Smooth muscle cell (in vitro differentiated cells): ENCODE data around the gene ZBED1. TPM values are rescaled to one million over a fixed set of nuclear protein-coding genes. Genes with fewer than 3 reads are reported as not detected.
A peak's percentile ranks its signal among the peaks of the same experiment; 100 is the strongest.

Experiments used
- DNase-seq: peaks from one replicate; lab custom pipeline; 2025; ENCODE audit not compliant: unreplicated experiment; lab: John Stamatoyannopoulos, UW
- H2AFZ ChIP-seq: fragments of 200-600 bp; sonication (generic); 2 replicates; pipeline ENCODE4 v1.6.0; 2016; ENCODE audit warnings: antibody characterized with exemption, low read depth, mild to moderate bottlenecking
- H3F3A ChIP-seq: fragments of 200-600 bp; sonication (generic); 2 replicates; pipeline ENCODE4 v1.6.0; 2017; ENCODE audit warnings: antibody characterized with exemption, low read depth
- H3K27ac ChIP-seq: fragments of 200-600 bp; sonication (generic); 2 replicates; pipeline ENCODE4 v1.5.1; 2016; ENCODE audit warnings: low read depth, mild to moderate bottlenecking
- H3K27me3 ChIP-seq: fragments of 200-600 bp; sonication (generic); 2 replicates; pipeline ENCODE4 v1.6.1; 2016; ENCODE audit warnings: low read depth, mild to moderate bottlenecking
- H3K36me3 ChIP-seq: fragments of 200-600 bp; sonication (generic); 2 replicates; pipeline ENCODE4 v1.5.1; 2016; ENCODE audit warnings: low read depth
- H3K4me1 ChIP-seq: fragments of 200-600 bp; sonication (generic); 2 replicates; pipeline ENCODE4 v1.5.1; 2016; ENCODE audit warnings: low read depth
- H3K4me2 ChIP-seq: fragments of 200-600 bp; sonication (generic); 2 replicates; pipeline ENCODE4 v1.6.0; 2016; ENCODE audit warnings: mild to moderate bottlenecking
- H3K4me3 ChIP-seq: fragments of 200-600 bp; sonication (generic); 2 replicates; pipeline ENCODE4 v1.5.1; 2016; ENCODE audit warnings: mild to moderate bottlenecking
- H3K79me2 ChIP-seq: fragments of 200-600 bp; sonication (generic); 2 replicates; pipeline ENCODE4 v1.6.0; 2016; ENCODE audit warnings: low read depth, mild to moderate bottlenecking
- H3K9ac ChIP-seq: fragments of 200-600 bp; sonication (generic); 2 replicates; pipeline ENCODE4 v1.6.0; 2016; ENCODE audit warnings: low read depth
- H3K9me3 ChIP-seq: fragments of 200-600 bp; sonication (generic); replicated peaks from 2 replicates; pipeline ENCODE4 v1.5.1; 2016; ENCODE audit warnings: low read depth
- H4K20me1 ChIP-seq: fragments of 200-600 bp; sonication (generic); 2 replicates; pipeline ENCODE4 v1.6.0; 2016; ENCODE audit warnings: low read depth
- WGBS: methylation state at CpG from one replicate; pipeline ENCODE4 v1.1.7; 2016; ENCODE audit warnings: low lambda C conversion rate; 5-methylcytosine and 5-hydroxymethylcytosine counted together
- polyA plus RNA-seq: library from polyadenylated mRNA; unstranded; fragments of >200 nt; fragmentation: Nextera tagmentation; extraction: Ambion mirVana; gene quantifications from 2 replicates; pipeline ENCODE4 v1.2.1, GENCODE V29; 2016
- total RNA-seq: library from RNA; depleted of rRNA; stranded (reverse); fragments of >200 nt; gene quantifications from 2 replicates; pipeline ENCODE4 v1.2.3, GENCODE V29; 2014
- TF ChIP-seq, protein P1 (sequence below): fragments of 200-600 bp; sonication (generic); IDR thresholded peaks from 2 replicates; pipeline ENCODE4 v1.5.1; 2017; ENCODE audit warnings: borderline replicate concordance, mild to moderate bottlenecking, antibody characterized with exemption; ENCODE audit not compliant: insufficient read depth, poor library complexity, severe bottlenecking

ZBED1 gene
- total and polyA plus RNA-seq, 2 experiments from 2014 or later: 19.0 to 23.6 TPM

GRCh38 chrX:2500091-2500802 is 529 bp downstream of the ZBED1 start:
- Histone ChIP-seq H3K4me1 (peaks cover 25% of the 10 kb centered on the region), H4K20me1 (peaks cover 43% of the 10 kb centered on the region), H3K27ac (peak overlapping the region; percentile 88), H3K79me2 (peaks cover 49% of the 10 kb centered on the region), H3K9ac (peak overlapping the region; percentile 94), H3K36me3 (no peaks in the 10 kb centered on the region), H3K4me2 (peak overlapping the region; percentile 89), H3F3A (peaks cover 3% of the 10 kb centered on the region), H3K27me3 (no peaks in the 10 kb centered on the region), H3K9me3 (no peaks in the 10 kb centered on the region), H3K4me3 (peak overlapping the region; percentile 91), H2AFZ (no peak overlapping the region)
- under 1% methylated on average over 31 of the region's 70 CpGs for WGBS
- TF ChIP-seq, protein P1, sequence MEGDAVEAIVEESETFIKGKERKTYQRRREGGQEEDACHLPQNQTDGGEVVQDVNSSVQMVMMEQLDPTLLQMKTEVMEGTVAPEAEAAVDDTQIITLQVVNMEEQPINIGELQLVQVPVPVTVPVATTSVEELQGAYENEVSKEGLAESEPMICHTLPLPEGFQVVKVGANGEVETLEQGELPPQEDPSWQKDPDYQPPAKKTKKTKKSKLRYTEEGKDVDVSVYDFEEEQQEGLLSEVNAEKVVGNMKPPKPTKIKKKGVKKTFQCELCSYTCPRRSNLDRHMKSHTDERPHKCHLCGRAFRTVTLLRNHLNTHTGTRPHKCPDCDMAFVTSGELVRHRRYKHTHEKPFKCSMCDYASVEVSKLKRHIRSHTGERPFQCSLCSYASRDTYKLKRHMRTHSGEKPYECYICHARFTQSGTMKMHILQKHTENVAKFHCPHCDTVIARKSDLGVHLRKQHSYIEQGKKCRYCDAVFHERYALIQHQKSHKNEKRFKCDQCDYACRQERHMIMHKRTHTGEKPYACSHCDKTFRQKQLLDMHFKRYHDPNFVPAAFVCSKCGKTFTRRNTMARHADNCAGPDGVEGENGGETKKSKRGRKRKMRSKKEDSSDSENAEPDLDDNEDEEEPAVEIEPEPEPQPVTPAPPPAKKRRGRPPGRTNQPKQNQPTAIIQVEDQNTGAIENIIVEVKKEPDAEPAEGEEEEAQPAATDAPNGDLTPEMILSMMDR: no peak
- no peak for DNase-seq

DNA sequence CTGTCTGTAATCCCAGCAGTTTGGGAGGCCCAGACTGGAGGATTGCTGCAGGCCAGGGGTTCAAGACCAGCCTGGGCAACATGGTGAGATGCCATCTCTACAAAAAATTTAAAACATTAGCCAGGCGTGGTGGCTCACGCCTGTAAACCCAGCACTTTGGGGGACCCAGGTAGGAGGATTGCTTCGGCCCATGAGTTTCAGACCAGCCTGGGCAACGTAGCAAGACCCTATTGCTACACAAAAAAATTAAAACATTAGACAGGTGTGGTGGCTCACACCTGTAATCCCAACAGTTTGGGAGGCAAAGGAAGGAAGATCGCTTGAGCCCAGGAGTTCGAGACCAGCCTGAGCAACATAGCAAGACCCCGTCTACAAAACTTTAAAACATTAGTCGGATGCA is 1.3 kb downstream of the ZBED1 start:
- peaks cover 3% of the 10 kb centered on the region for H3F3A ChIP-seq
- H2AFZ ChIP-seq: no peak overlapping the region
- peak overlapping the region; percentile 89 for H3K4me2 ChIP-seq
- 83% methylated on average over 8 of the region's 8 CpGs for WGBS
- H3K27ac ChIP-seq: peak overlapping the region; percentile 88
- peak overlapping the region; percentile 63 for H3K9ac ChIP-seq
- peak overlapping the region; percentile 91 for H3K4me3 ChIP-seq
- TF ChIP-seq, protein P1: no peak
- H4K20me1 ChIP-seq: peaks cover 47% of the 10 kb centered on the region
- DNase-seq: no peak
- H3K27me3 ChIP-seq: no peaks in the 10 kb centered on the region
- H3K36me3 ChIP-seq: no peaks in the 10 kb centered on the region
- H3K9me3 ChIP-seq: no peaks in the 10 kb centered on the region
- H3K4me1 ChIP-seq: peaks cover 25% of the 10 kb centered on the region
- H3K79me2 ChIP-seq: peaks cover 56% of the 10 kb centered on the region

DNA sequence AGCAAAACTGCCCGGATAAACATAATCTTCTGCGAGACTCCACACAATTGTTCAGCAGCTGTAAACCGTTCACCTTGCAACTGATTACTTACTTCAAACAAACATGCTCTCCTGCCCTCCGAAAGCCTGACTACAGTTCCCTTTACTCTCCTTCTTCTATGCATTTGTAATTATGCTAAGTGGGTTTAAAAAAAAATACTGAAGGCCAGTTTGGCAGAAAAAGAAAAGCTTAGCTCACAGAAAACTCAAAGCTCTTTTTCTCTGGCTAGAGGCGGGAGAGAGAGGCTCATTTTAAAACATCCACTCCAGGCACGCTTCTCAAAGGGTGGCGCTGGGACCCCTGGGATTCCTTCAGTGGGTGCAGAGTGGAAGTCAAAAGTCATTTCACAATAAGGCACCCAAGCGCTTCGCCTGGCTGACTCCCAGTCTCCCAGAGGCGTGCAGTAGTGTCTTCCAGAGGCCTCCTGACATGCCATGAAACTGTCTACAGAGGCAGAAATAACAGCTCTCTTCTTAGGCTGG is 1.9 kb downstream of the ZBED1 start:
- peak overlapping the region; percentile 89 for H3K4me2 ChIP-seq
- no peaks in the 10 kb centered on the region for H3K9me3 ChIP-seq
- peak overlapping the region; percentile 91 for H3K4me3 ChIP-seq
- H3K79me2 ChIP-seq: peaks cover 63% of the 10 kb centered on the region
- H3F3A ChIP-seq: peaks cover 3% of the 10 kb centered on the region
- DNase-seq: no peak
- no peaks in the 10 kb centered on the region for H3K36me3 ChIP-seq
- peak overlapping the region; percentile 63 for H3K9ac ChIP-seq
- H2AFZ ChIP-seq: no peak overlapping the region
- H3K27ac ChIP-seq: peak overlapping the region; percentile 88
- H4K20me1 ChIP-seq: peaks cover 54% of the 10 kb centered on the region
- no peaks in the 10 kb centered on the region for H3K27me3 ChIP-seq
- TF ChIP-seq, protein P1: no peak
- H3K4me1 ChIP-seq: peaks cover 25% of the 10 kb centered on the region
- WGBS: 6% methylated on average over 10 of the region's 10 CpGs
